CD4-positive, alpha-beta T cell treated with Interferon gamma for 1 hour (primary cell): Measurements from ENCODE around the gene KCNQ1.

Experiments
- DNase-seq: peaks from one replicate; pipeline ENCODE4 v3.0.0-alpha.2; 2020

KCNQ1 gene

GRCh38 chr11:2860636-2861035 is 415.8 kb downstream of the KCNQ1 start:
- peak; percentile 23 for DNase-seq

GRCh38 chr11:2862395-2863275 is 417.8 kb downstream of the KCNQ1 start:
- DNase-seq = no peak

- DNase-seq = no peak
Measured at GRCh38 chr11:2863276-2863618, 418.4 kb downstream of the KCNQ1 start.

GRCh38 chr11:2864901-2865300 is 420.1 kb downstream of the KCNQ1 start:
- no peak for DNase-seq

GRCh38 chr11:2865922-2866577 is 421.2 kb downstream of the KCNQ1 start:
- DNase-seq = no peak

GRCh38 chr11:2867142-2867541 is 422.3 kb downstream of the KCNQ1 start:
- no peak for DNase-seq

GRCh38 chr11:2867722-2868505 is 423.1 kb downstream of the KCNQ1 start:
- DNase-seq = no peak

- no peak for DNase-seq
Measured at GRCh38 chr11:2868506-2869133, 423.8 kb downstream of the KCNQ1 start.

- no peak for DNase-seq
Measured at GRCh38 chr11:2869134-2869526, 424.3 kb downstream of the KCNQ1 start.

GRCh38 chr11:2869561-2870427 is 425.0 kb downstream of the KCNQ1 start:
- DNase-seq = no peak

GRCh38 chr11:2870460-2870859 is 425.7 kb downstream of the KCNQ1 start:
- DNase-seq = no peak

GRCh38 chr11:2870969-2871680 is 426.3 kb downstream of the KCNQ1 start:
- no peak for DNase-seq

- no peak for DNase-seq
Measured at GRCh38 chr11:2874963-2875362, 430.2 kb downstream of the KCNQ1 start.

GRCh38 chr11:2877474-2877873 is 432.7 kb downstream of the KCNQ1 start:
- no peak for DNase-seq

GRCh38 chr11:2878782-2879181 is 434.0 kb downstream of the KCNQ1 start:
- no peak for DNase-seq

- DNase-seq = no peak
Measured at GRCh38 chr11:2880646-2881045, 435.8 kb downstream of the KCNQ1 start.

- DNase-seq = no peak
Measured at GRCh38 chr11:2881076-2881980, 436.5 kb downstream of the KCNQ1 start.

- DNase-seq = no peak
Measured at GRCh38 chr11:2881981-2882375, 437.2 kb downstream of the KCNQ1 start.

GRCh38 chr11:2882396-2883110 is 437.7 kb downstream of the KCNQ1 start:
- no peak for DNase-seq

- DNase-seq = no peak
Measured at GRCh38 chr11:2883640-2883978, 438.8 kb downstream of the KCNQ1 start.
